Trophoblast cell (in vitro differentiated cells and primary cell): ENCODE data around the gene TPPP.

ENCODE experiments used
- DNase-seq, 2 donors: peaks; one replicate each; pipeline ENCODE4 v3.0.0-alpha.2; 2016
- H2AFZ ChIP-seq: 2 replicates; pipeline ENCODE4 v1.6.1; 2013; ENCODE audit warnings: low read length, moderate library complexity, mild to moderate bottlenecking; ENCODE audit not compliant: insufficient read depth, poor library complexity
- H2AK5ac ChIP-seq: 2 replicates; pipeline ENCODE4 v1.6.1; 2013; ENCODE audit warnings: mild to moderate bottlenecking, low read length
- H2BK120ac ChIP-seq: 2 replicates; pipeline ENCODE4 v1.6.1; 2013; ENCODE audit warnings: low read length, mild to moderate bottlenecking, moderate library complexity; ENCODE audit not compliant: insufficient read depth, poor library complexity
- H2BK12ac ChIP-seq: 2 replicates; pipeline ENCODE4 v1.6.1; 2013; ENCODE audit warnings: mild to moderate bottlenecking, low read length, moderate library complexity
- H2BK5ac ChIP-seq: 2 replicates; pipeline ENCODE4 v1.6.1; 2013; ENCODE audit warnings: low read length, low read depth, moderate library complexity, mild to moderate bottlenecking; ENCODE audit not compliant: poor library complexity
- H3K14ac ChIP-seq: 2 replicates; pipeline ENCODE4 v1.6.1; 2013; ENCODE audit warnings: mild to moderate bottlenecking, low read length
- H3K18ac ChIP-seq: 2 replicates; pipeline ENCODE4 v1.6.1; 2013; ENCODE audit warnings: mild to moderate bottlenecking, low read length
- H3K23ac ChIP-seq: 2 replicates; pipeline ENCODE4 v1.6.1; 2013; ENCODE audit warnings: low read length
- H3K27ac ChIP-seq: 2 replicates; pipeline ENCODE4 v1.5.1; 2013; ENCODE audit warnings: low read depth, mild to moderate bottlenecking, inconsistent platforms, low read length, moderate library complexity
- H3K27me3 ChIP-seq: 2 replicates; pipeline ENCODE4 v1.6.1; 2013; ENCODE audit warnings: inconsistent platforms, mild to moderate bottlenecking, low read length, moderate library complexity; ENCODE audit not compliant: insufficient read depth
- H3K36me3 ChIP-seq, 2 experiments: 1 replicate in 1 of 2; 2 replicates in 1 of 2; pipeline ENCODE4 v1.6.1; 2013; ENCODE audit warnings: low read length in 2 of 2, mild to moderate bottlenecking in 2 of 2, moderate library complexity in 1 of 2; ENCODE audit not compliant: insufficient read depth in 2 of 2, control insufficient read depth in 1 of 2
- H3K4ac ChIP-seq: 2 replicates; pipeline ENCODE4 v1.6.1; 2013; ENCODE audit warnings: low read depth, mild to moderate bottlenecking, low read length, moderate library complexity
- H3K4me1 ChIP-seq, 2 experiments: 1 replicate in 1 of 2; 2 replicates in 1 of 2; pipeline ENCODE4 v1.6.1; 2013; ENCODE audit warnings: low read length in 2 of 2, mild to moderate bottlenecking in 2 of 2, moderate library complexity in 1 of 2; ENCODE audit not compliant: insufficient read depth in 2 of 2, control insufficient read depth in 1 of 2
- H3K4me2 ChIP-seq: 2 replicates; pipeline ENCODE4 v1.6.1; 2013; ENCODE audit warnings: inconsistent platforms, mild to moderate bottlenecking, low read length, moderate library complexity
- H3K4me3 ChIP-seq: 2 replicates; pipeline ENCODE4 v1.5.1; 2013; ENCODE audit warnings: mild to moderate bottlenecking, low read depth, low read length, inconsistent platforms
- H3K79me1 ChIP-seq: one replicate; pipeline ENCODE4 v1.6.1; 2013; ENCODE audit warnings: low read length
- H3K79me2 ChIP-seq: 2 replicates; pipeline ENCODE4 v1.6.1; 2013; ENCODE audit warnings: low read length, mild to moderate bottlenecking; ENCODE audit not compliant: control insufficient read depth, insufficient read depth, poor library complexity
- H3K9ac ChIP-seq: 2 replicates; pipeline ENCODE4 v1.6.1; 2013; ENCODE audit warnings: mild to moderate bottlenecking, low read length
- H3K9me3 ChIP-seq: 2 replicates; pipeline ENCODE4 v1.6.1; 2013; ENCODE audit warnings: low read depth, mild to moderate bottlenecking, control low read depth, inconsistent platforms, low read length; ENCODE audit not compliant: insufficient read depth
- H4K12ac ChIP-seq: 2 replicates; pipeline ENCODE4 v1.6.1; 2013; ENCODE audit warnings: low read depth, mild to moderate bottlenecking, low read length, moderate library complexity
- H4K8ac ChIP-seq: 2 replicates; pipeline ENCODE4 v1.6.1; 2013; ENCODE audit warnings: low read depth, mild to moderate bottlenecking, low read length, moderate library complexity
- H4K91ac ChIP-seq: one replicate; pipeline ENCODE4 v1.6.1; 2013; ENCODE audit warnings: low read depth, mild to moderate bottlenecking, low read length, moderate library complexity
- WGBS: extraction: QIAGEN DNeasy Blood & Tissue Kit; methylation state at CpG from one replicate; pipeline ENCODE4 v1.1.7; 2013; ENCODE audit warnings: missing lambda C conversion rate; ENCODE audit not compliant: insufficient read length, insufficient coverage; ENCODE audit errors: extremely low coverage; 5-methylcytosine and 5-hydroxymethylcytosine counted together

The TPPP gene

DNA sequence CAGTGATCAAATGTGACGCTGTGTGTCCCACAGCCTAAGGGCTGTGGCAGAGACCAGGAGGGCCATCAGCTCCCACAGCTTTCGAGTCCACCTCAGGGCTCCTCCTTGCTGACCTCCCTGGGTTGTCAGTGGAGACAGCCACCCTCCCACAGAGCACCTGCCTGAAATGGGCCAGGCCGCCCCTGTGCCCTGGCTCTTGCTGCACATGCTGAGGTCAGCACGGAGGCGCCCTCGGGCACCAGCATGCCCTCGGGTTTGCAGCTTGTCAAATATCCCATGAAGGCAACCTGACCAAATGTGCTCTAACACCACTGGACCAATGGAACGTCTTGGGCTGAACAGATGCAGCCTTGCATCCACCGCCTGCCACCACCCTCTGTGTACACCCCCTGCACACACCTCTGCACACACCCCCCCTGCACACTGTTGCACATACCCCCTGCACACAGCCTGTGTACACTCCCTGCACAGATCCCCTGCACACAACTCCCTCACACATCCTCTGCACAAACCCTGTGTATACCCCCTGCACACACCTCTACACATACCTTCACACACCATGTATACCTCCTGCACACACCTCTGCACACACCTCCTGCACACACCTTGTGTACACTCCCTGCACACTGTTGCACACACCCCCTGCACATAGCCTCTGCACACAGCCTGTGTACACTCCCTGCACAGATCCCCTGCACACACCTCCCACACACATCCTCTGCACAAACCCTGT lies 83.0 kb downstream of the TPPP start:
- Histone ChIP-seq H3K79me2 (peaks cover 5% of the 10 kb centered on the region), H2BK5ac (no peak overlapping the region), H4K91ac (no peak overlapping the region), H3K23ac (no peak overlapping the region), H3K36me3 (peaks cover 0 to 2% of the 10 kb centered on the region in 2 experiments), H3K9me3 (peaks cover 16% of the 10 kb centered on the region), H2BK120ac (no peak overlapping the region), H2BK12ac (no peak overlapping the region), H3K4me2 (no peak overlapping the region), H3K9ac (peak overlapping the region; percentile 25), H3K4ac (no peak overlapping the region), H2AFZ (no peak overlapping the region), H3K14ac (no peak overlapping the region), H3K18ac (no peak overlapping the region), H3K4me1 (peaks cover 5% of the 10 kb centered on the region in 2 experiments), H3K27ac (no peak overlapping the region), H3K4me3 (peak overlapping the region; percentile 42), H4K12ac (no peak overlapping the region), H2AK5ac (no peak overlapping the region), H3K79me1 (peaks cover 6% of the 10 kb centered on the region), H3K27me3 (no peaks in the 10 kb centered on the region), H4K8ac (no peak overlapping the region)
- peak; percentile 96 for DNase-seq
- WGBS: no CpG with 5 or more reads among the region's 9 CpGs
